Gastroesophageal sphincter (tissue), 4 donors: ENCODE measurements around the gene HOXB6. TPM values are rescaled to one million over a fixed set of nuclear protein-coding genes. Genes with fewer than 3 reads are reported as not detected.
A peak's percentile ranks its signal among the peaks of the same experiment; 100 is the strongest.

Experiments
- ATAC-seq: fragments of 150-250 bp; one replicate; pipeline ENCODE4 v1.9.1; 2016; ENCODE audit warnings: mild to moderate bottlenecking, moderate library complexity
- H3K27ac ChIP-seq, 4 donors: fragments of 200-600 bp; sonication (generic) in 3 of 4; 1 replicate in 3 of 4; 2 replicates in 1 of 4; pipeline ENCODE4 v1.5.1; 2016 to 2019
- H3K27me3 ChIP-seq: fragments of 200-600 bp; sonication (generic); one replicate; pipeline ENCODE4 v1.5.1; 2019
- H3K36me3 ChIP-seq, 2 donors: fragments of 200-600 bp; sonication (generic); one replicate each; pipeline ENCODE4 v1.5.1; 2019; ENCODE audit warnings: control low read depth in 1 of 2
- H3K4me1 ChIP-seq, 3 donors: fragments of 200-600 bp; sonication (generic); 1 replicate in 2 of 3; 2 replicates in 1 of 3; pipeline ENCODE4 v1.5.1; 2016 to 2019; ENCODE audit warnings: control low read depth in 2 of 3
- H3K4me3 ChIP-seq, 2 donors: fragments of 200-600 bp; sonication (generic); one replicate each; pipeline ENCODE4 v1.5.1; 2019; ENCODE audit warnings: mild to moderate bottlenecking in 1 of 2, moderate library complexity in 1 of 2
- H3K9me3 ChIP-seq, 3 donors: fragments of 200-600 bp; sonication (generic); one replicate each; pipeline ENCODE4 v1.5.1; 2017 to 2019; ENCODE audit warnings: control low read depth in 2 of 3
- EP300 ChIP-seq: sonication (generic); formaldehyde crosslinking; IDR thresholded peaks from one replicate; pipeline ENCODE4 v1.6.1; 2017; ENCODE audit warnings: antibody characterized with exemption, mild to moderate bottlenecking
- POLR2A ChIP-seq, 2 donors: fragments of 450-650 bp; IDR thresholded peaks; one replicate each; pipeline ENCODE4 v1.6.1; 2017; ENCODE audit warnings: antibody characterized with exemption in 2 of 2, mild to moderate bottlenecking in 2 of 2, moderate library complexity in 1 of 2
- POLR2AphosphoS5 ChIP-seq: sonication (generic); formaldehyde crosslinking; IDR thresholded peaks from one replicate; pipeline ENCODE4 v1.6.1; 2017; ENCODE audit warnings: antibody characterized with exemption
- WGBS, 2 donors: methylation state at CpG; one replicate each; pipeline ENCODE4 v1.1.5; 2018; ENCODE audit warnings: low coverage in 1 of 2; 5-methylcytosine and 5-hydroxymethylcytosine counted together
- total RNA-seq, 4 donors: library from RNA; depleted of rRNA; stranded (reverse); fragments of >200 nt; gene quantifications; one replicate each; pipeline ENCODE4 v1.1.0, GENCODE V29; 2016
- TF ChIP-seq, protein P1 (sequence below), 4 experiments: fragments of 200-600 bp in 2 of 4; fragments of 450-650 bp in 2 of 4; sonication (generic) in 1 of 4; IDR thresholded peaks; one replicate each; pipeline ENCODE4 v1.5.1; 2017 to 2019; ENCODE audit warnings: antibody characterized with exemption in 4 of 4, mild to moderate bottlenecking in 2 of 4, moderate library complexity in 2 of 4

The HOXB6 gene
- total RNA-seq, 4 donors from 2014 or later, result 4.9 to 40.1 (median 5.1) TPM

DNA sequence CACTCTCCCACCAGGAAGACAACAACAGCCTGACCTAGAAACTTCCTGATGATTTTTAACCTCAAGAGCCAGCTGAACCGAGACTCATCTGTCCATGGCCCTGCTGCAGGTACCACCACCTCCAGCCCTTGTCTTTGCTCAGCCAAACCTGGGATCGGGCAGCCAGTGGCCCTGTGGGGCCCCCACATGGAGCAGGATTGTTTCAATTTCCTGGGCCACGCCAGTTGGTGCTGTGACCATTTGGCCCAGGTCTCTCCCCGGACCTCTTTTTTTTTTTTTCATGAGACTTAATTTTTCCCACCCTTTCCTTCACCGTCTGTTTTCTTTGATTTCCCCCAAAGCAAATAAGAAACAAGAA is 51.6 kb downstream of the HOXB6 start:
- WGBS, 2 donors, result 20 to 23% methylated on average over 1 to 5 of the region's 5 CpGs
- peak overlapping the region; percentile 90 to 98 (median 96) for H3K27ac ChIP-seq
- no peaks in the 10 kb centered on the region for H3K27me3 ChIP-seq
- H3K36me3 ChIP-seq, result peaks cover 0 to 25% of the 10 kb centered on the region in 2 donors
- ATAC-seq, result no peak
- H3K4me1 ChIP-seq, result peaks cover 3 to 97% (median 29%) of the 10 kb centered on the region in 3 donors
- H3K9me3 ChIP-seq, result no peaks in the 10 kb centered on the region
- H3K4me3 ChIP-seq, result peak overlapping the region in 1 of 2 donors; percentile 60
- TF ChIP-seq EP300 (no peak), POLR2AphosphoS5 (no peak), POLR2A (IDR thresholded peaks at IDR 0.05) (no peak)
- TF ChIP-seq, protein P1, sequence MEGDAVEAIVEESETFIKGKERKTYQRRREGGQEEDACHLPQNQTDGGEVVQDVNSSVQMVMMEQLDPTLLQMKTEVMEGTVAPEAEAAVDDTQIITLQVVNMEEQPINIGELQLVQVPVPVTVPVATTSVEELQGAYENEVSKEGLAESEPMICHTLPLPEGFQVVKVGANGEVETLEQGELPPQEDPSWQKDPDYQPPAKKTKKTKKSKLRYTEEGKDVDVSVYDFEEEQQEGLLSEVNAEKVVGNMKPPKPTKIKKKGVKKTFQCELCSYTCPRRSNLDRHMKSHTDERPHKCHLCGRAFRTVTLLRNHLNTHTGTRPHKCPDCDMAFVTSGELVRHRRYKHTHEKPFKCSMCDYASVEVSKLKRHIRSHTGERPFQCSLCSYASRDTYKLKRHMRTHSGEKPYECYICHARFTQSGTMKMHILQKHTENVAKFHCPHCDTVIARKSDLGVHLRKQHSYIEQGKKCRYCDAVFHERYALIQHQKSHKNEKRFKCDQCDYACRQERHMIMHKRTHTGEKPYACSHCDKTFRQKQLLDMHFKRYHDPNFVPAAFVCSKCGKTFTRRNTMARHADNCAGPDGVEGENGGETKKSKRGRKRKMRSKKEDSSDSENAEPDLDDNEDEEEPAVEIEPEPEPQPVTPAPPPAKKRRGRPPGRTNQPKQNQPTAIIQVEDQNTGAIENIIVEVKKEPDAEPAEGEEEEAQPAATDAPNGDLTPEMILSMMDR (IDR thresholded peaks at IDR 0.05), result no peak

DNA sequence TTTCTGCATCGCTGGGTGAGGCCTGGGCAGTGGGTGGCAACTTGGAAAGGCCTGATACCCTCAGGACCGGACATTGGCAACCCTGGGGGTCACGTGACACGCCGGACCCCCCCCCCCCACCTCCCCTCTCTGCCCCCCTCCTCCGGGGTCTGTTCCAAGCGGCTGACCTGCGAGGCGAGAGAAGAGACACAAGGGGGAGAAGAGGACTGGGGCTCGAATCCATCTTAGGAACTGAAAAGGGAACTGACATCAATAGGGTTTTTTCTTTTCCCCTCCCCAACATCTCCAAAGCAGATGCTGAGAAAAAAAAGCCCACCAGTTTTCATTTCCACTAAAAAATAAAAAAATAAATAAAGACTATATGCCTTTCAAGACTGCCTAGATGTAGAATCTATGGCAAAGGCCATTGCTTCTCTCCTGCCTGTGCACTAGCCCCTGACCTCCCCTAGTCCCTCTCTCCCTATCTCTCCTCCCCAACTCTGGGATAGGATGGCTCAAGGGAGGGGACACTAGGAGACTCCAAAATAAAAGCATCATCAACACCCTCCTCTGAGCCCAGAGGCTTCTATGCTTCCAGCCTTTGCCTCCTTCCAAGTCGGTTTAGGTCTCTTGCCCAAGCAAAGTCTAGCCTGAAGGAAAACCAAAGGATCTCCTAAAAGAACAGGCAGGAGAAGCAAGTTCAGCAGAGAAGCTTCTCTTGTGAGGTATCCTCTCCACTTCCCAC is 52.2 kb downstream of the HOXB6 start:
- WGBS, 2 donors, result 22% methylated on average over 4 of the region's 11 CpGs; no CpG with 5 or more reads in 1 of the 2 donors
- peak; percentile 67 for ATAC-seq
- Histone ChIP-seq H3K4me1 (peaks cover 3 to 97% (median 29%) of the 10 kb centered on the region in 3 donors), H3K4me3 (peak overlapping the region in 1 of 2 donors; percentile 60), H3K27me3 (no peaks in the 10 kb centered on the region), H3K9me3 (no peaks in the 10 kb centered on the region), H3K27ac (peak overlapping the region; percentile 90 to 98 (median 96)), H3K36me3 (peaks cover 0 to 25% of the 10 kb centered on the region in 2 donors)
- TF ChIP-seq POLR2A (IDR thresholded peaks at IDR 0.05) (peak; percentile 54 to 61), EP300 (no peak), POLR2AphosphoS5 (peak; percentile 72)
- TF ChIP-seq, protein P1 (IDR thresholded peaks at IDR 0.05), result peak in 1 of 4 experiments; percentile 14

DNA sequence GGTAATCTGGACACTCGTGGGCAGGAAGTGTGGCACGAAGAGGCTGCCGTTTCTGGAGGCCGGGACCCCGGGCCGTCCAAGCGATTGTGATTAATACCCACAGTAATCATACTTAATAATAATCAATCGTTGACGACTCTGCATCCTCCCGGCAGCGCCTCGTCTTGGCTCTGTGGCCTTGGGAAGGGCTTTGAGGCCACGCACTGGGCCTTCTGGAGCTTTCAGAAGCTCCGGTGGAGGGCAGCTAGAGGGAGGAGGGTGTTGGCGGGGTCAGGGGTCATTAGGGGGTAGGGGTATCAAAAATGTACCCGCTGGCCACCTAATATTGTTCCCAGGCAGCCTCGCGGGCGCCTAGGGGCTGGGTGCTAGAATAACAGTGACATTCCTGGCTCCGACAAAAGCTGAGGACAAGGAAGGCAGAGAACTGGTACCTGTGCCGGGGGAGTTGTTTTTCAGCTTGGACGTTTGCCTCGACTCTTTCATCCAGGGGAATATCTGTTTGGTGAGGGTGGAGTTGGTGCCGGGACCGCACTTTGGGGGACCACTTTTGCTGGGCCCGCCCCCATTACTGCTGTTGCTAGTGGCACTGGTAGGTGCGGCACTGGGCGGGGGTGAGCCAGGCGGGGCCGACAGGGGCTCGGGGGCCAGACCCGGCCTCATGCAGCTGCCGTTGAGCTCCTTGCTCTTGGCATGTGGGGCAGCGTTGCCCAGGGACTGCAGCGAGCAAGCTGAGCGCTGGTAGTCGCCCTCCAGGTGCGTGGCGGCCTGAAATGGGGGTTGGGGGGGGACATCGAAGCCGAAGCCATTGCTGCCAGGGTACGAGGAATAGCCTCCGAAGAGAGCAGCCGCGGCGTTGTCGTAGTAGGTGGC is 53.0 kb downstream of the HOXB6 start:
- WGBS, 2 donors, result 25% methylated on average over 12 of the region's 47 CpGs; no CpG with 5 or more reads in 1 of the 2 donors
- H3K27ac ChIP-seq, result peak overlapping the region; percentile 90 to 98 (median 96)

DNA sequence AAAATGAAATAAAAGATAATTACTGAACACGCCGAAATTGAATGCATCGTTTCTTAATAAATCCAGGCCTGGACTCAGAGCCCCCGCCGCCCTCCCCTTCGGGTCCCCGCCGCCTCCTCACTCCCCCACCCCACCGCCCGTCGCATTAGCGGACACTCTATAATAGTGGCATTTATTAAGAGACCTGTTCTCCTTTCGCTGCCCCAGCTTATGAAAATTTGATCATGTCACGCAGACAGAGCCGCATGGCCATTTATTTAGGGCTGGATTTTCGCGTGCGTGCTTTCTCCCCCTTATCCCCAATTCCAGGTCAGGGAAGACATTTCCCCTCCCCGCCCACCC is 53.6 kb downstream of the HOXB6 start:
- Histone ChIP-seq H3K9me3 (no peaks in the 10 kb centered on the region), H3K27ac (peak overlapping the region; percentile 90 to 98 (median 96)), H3K27me3 (no peaks in the 10 kb centered on the region), H3K36me3 (peaks cover 0 to 25% of the 10 kb centered on the region in 2 donors), H3K4me1 (peaks cover 3 to 97% (median 28%) of the 10 kb centered on the region in 3 donors), H3K4me3 (peak overlapping the region; percentile 7 to 60)
- no peak for TF ChIP-seq POLR2A (IDR thresholded peaks at IDR 0.05)
- TF ChIP-seq, protein P1 (IDR thresholded peaks at IDR 0.05), result no peak
- TF ChIP-seq EP300, result no peak
- no peak for TF ChIP-seq POLR2AphosphoS5
- WGBS, 2 donors, result 32 to 48% methylated on average over 12 to 13 of the region's 19 CpGs
- ATAC-seq, result no peak

More for the DNA sequence above, 53.0 kb downstream of the HOXB6 start:
- peaks cover 3 to 97% (median 26%) of the 10 kb centered on the region in 3 donors for H3K4me1 ChIP-seq
- H3K4me3 ChIP-seq, result peak overlapping the region; percentile 7 to 60
- ATAC-seq, result peak; percentile 4
- TF ChIP-seq POLR2AphosphoS5, result peak; percentile 2
- no peak for TF ChIP-seq POLR2A (IDR thresholded peaks at IDR 0.05)
- TF ChIP-seq EP300, result no peak
- TF ChIP-seq, protein P1 (IDR thresholded peaks at IDR 0.05), result no peak
- no peaks in the 10 kb centered on the region for H3K27me3 ChIP-seq
- H3K9me3 ChIP-seq, result no peaks in the 10 kb centered on the region
- peaks cover 0 to 25% of the 10 kb centered on the region in 2 donors for H3K36me3 ChIP-seq
